ENCODE measurements around the gene SMCHD1.

DNA sequence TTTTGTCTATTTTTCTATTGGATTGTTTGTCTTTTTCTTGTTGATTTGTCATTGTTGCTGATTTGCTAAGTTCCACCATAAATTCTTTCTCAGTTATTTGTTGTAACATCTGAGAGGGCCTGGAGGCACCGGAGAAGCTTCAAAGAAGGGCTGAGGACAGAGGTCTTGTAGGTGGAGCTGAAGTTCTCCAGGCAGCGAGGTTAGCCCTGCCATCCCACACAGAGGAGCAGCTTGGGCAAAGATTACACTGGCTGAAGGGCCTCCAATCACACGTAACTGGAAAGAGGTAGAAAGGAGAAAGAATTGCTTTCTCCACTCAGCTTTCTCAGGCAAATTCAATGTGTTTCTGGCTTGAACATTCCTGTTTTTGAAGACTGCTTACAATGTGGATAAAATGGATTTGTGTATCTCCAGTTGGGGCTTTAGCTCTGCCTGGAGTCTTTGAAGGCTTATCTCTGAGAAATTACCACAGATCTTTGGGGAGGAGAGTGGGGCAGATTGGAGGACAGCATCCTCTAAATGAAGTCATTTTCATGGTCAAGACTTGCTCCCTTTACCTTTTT, 170.2 kb downstream of the SMCHD1 start:
- TF ChIP-seq, protein P1, sequence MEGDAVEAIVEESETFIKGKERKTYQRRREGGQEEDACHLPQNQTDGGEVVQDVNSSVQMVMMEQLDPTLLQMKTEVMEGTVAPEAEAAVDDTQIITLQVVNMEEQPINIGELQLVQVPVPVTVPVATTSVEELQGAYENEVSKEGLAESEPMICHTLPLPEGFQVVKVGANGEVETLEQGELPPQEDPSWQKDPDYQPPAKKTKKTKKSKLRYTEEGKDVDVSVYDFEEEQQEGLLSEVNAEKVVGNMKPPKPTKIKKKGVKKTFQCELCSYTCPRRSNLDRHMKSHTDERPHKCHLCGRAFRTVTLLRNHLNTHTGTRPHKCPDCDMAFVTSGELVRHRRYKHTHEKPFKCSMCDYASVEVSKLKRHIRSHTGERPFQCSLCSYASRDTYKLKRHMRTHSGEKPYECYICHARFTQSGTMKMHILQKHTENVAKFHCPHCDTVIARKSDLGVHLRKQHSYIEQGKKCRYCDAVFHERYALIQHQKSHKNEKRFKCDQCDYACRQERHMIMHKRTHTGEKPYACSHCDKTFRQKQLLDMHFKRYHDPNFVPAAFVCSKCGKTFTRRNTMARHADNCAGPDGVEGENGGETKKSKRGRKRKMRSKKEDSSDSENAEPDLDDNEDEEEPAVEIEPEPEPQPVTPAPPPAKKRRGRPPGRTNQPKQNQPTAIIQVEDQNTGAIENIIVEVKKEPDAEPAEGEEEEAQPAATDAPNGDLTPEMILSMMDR (IDR thresholded peaks at IDR 0.05), result no peak
- no peak for TF ChIP-seq ATF2 (CRISPR knock-in tag; IDR thresholded peaks at IDR 0.05; ENCODE audit: borderline replicate concordance, low read depth)
- TF ChIP-seq ATF1 (CRISPR knock-in tag; IDR thresholded peaks at IDR 0.05), result no peak
- TF ChIP-seq FOXJ3 (CRISPR knock-in tag; IDR thresholded peaks at IDR 0.05; ENCODE audit: borderline replicate concordance), result no peak
- TF ChIP-seq, protein P2, sequence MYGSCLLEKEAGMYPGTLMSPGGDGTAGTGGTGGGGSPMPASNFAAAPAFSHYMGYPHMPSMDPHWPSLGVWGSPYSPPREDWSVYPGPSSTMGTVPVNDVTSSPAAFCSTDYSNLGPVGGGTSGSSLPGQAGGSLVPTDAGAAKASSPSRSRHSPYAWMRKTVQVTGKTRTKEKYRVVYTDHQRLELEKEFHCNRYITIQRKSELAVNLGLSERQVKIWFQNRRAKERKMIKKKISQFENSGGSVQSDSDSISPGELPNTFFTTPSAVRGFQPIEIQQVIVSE (CRISPR knock-in tag; IDR thresholded peaks at IDR 0.05; ENCODE audit: borderline replicate concordance), result no peak
